NCI-H345 (cell line): ENCODE results near the gene SERPINB3.
"Not testable (repeated sequence)": the region's sequence is repeated elsewhere in the genome, so short reads cannot be mapped to it uniquely, and the experiment has no call there.

ENCODE experiments used
- DNase-seq: peaks from one replicate; lab custom pipeline; 2025; lab: John Stamatoyannopoulos, UW

Gene SERPINB3

GRCh38 chr18:63661750-63662149 lies at the start of gene SERPINB3:
Gene SERPINB3, minus strand, starts transcription at chr18:63661893. Its CDS starts 677 bp downstream, at chr18:63661216.
- not testable (repeated sequence) for DNase-seq

DNA sequence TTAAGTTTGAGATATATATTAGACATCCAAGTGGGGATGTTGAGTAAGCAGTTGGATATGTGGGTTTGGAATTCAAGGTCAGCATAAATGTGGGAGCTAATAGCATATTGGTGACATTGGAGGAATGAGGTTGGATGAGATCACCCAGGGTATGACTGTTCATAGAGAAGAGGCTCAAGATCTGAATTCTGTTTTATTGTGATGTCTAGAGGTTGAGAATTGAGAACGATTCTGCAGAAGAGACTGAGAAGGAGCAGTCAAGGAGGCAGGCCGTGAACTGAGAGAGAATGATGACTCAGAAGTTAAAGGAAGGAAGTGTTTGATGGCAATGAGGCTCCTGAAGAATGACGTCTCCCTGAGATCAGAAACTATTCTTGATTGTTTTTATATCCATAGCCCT lies 47.0 kb upstream of the SERPINB3 start:
- no peak for DNase-seq

DNA sequence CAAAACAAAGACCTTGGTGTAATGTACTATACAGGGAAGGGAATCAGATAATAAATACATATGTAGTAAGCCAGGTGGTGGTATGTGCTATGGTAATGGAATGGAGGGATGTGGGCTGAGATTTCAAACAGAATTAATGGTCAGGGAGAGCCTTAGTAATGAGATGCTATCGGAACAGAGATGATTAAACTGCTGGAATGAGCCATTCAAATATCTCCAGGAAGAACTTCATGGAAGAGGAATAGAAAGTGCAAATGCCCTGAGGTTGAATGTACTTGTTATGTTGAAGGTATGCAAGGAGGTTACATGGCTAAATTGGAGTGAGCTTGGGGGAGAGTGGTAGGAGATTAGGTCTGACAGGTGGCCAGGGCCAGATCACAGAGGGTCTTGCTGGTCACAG lies 46.1 kb upstream of the SERPINB3 start:
- DNase-seq: no peak

DNA sequence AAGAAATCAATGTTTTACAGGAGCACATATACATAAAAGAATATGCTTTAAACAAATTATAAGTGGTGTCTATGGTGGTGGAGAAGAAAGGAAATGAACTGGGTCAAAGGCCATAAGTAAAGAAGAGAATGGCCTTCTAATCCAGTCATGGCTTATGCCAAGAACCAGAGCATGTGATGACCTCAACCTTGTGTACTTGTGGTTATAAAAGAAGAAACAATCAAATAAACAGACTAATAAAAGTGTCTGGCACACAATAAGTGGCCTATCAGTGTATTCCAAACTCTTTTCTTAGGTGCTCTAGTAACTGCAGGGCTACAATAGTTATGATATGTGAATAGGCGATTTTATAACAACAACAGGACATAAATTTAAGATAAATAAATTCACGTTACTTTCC lies 43.7 kb upstream of the SERPINB3 start:
- no peak for DNase-seq

GRCh38 chr18:63702660-63703059 lies 41.0 kb upstream of the SERPINB3 start, which contains the start of gene SERPINB11:
Gene SERPINB11, plus strand, starts transcription at chr18:63702960. Its CDS starts 7,234 bp downstream, at chr18:63710194.
- no peak for DNase-seq

- no peak for DNase-seq
Observed at GRCh38 chr18:63701952-63702351, 40.3 kb upstream of the SERPINB3 start.

DNA sequence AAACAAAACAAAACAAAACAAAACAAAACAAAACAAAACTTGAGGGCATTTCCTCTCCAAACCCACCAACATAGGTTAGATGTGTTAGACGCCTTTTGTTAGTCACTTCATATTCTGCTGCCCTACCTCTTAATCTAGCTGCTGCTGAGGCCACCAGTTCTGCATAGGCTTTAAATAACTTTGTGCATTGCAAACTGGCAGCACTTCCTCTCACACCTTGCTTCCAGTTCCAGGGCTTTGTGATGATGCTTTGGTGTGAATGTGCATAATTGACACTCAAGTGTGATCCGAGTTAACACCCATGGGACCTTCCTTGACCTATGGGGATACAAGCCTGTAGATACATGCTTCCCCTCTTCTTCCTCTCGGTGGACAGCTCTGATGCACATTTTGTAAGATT lies 38.8 kb upstream of the SERPINB3 start:
- no peak for DNase-seq

- no peak for DNase-seq
Observed at GRCh38 chr18:63697097-63697660, 35.5 kb upstream of the SERPINB3 start.

GRCh38 chr18:63689064-63689463 lies 27.4 kb upstream of the SERPINB3 start:
- no peak for DNase-seq

DNA sequence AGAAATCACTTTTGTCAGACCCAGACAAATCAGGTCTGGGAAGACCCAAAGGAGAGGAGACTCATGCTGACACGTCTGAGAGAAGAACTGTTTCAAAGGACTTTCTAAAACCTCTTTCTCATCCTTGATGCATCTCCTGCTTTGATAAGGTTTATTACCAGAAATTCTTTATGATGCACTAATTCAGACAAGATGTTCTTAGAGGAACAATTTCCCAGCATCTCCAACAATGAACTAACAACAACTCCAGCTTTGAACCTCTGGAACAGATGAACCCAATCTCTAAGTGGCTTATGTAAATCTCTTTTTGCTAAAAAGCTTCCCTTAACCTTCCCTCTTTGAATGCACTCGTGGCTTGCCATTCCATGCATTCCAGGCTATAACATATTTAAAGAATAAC lies 25.2 kb upstream of the SERPINB3 start:
- no peak for DNase-seq

- DNase-seq: no peak
Observed at GRCh38 chr18:63684718-63685117, 23.0 kb upstream of the SERPINB3 start.

GRCh38 chr18:63683890-63684289 lies 22.2 kb upstream of the SERPINB3 start:
- DNase-seq: no peak

GRCh38 chr18:63683152-63683551 lies 21.5 kb upstream of the SERPINB3 start:
- no peak for DNase-seq

DNA sequence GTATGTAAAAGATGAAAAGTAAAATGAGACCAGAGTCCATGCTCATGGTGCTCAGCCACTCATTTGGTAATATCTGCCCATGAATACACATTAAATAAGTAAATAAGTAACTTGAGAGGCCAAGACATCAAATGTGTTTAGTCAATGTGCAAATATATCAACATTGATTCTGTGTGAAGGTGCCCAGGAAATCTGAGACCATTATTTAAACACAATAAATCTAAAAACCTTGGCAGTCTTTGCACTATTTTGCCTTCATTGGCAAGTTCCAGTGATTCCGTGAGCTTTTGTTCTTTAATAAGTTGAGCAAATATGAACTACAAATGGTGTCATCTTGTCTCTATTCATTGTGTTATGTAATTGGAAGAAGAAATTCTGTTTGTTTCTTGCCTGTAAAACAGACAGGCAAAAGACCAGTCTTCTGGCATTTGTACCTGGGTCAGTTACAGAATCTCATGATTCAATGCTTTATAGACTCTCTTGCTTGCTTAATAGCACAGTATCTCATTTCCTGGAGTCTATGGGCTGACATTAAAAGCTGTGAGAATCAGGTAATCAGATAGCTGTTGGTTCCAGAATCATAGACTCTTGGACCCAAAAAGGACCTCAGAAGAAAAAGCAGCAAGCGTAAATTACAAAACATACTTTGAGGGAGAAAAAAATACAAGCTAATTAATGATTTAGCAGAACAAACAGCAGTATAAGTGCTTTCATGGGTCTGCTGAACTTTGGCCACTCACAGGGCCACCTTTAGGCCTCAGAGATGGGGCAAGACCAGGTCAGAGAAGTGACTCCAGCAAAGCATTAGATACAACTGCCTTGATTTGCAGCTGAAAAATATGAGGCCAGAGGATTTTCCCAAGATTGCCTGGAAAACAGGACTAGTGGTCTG lies 20.0 kb upstream of the SERPINB3 start:
- peak; percentile 4 for DNase-seq

GRCh38 chr18:63679820-63680606 lies 18.3 kb upstream of the SERPINB3 start:
- DNase-seq: no peak

DNA sequence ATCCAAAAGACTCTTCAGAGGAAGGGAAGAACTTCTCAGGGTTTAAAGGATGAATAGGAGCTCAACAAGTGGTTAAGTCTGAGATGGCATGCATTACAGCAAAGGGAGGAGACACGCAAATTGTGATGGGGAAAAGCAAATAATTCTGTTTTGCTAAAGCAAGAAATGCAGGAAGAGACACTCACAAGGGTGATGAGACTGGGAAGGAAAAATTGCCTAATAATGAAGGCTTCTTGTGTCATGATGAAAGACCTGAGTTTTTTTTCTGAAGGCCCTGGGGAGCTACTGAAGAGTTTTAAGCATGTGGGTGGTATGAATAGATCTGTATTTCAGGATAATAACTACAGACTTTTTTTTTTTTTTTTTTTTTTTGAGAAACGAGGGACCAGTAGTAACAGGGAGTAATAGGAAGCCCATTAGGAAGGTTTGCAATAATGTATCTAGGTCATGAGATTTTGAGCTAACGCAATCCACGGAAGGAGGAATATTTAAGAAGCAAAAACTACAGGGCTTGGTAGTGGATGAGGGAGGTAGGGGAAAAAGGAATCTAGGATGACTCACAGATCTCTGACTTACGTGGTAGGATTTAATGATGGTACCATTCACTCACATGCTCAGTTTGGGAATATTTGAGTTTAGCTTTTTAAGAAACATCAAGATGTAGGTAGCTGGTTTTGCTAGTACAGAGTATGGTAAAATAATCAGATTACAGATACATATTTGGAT lies 16.0 kb upstream of the SERPINB3 start:
- DNase-seq: no peak

DNA sequence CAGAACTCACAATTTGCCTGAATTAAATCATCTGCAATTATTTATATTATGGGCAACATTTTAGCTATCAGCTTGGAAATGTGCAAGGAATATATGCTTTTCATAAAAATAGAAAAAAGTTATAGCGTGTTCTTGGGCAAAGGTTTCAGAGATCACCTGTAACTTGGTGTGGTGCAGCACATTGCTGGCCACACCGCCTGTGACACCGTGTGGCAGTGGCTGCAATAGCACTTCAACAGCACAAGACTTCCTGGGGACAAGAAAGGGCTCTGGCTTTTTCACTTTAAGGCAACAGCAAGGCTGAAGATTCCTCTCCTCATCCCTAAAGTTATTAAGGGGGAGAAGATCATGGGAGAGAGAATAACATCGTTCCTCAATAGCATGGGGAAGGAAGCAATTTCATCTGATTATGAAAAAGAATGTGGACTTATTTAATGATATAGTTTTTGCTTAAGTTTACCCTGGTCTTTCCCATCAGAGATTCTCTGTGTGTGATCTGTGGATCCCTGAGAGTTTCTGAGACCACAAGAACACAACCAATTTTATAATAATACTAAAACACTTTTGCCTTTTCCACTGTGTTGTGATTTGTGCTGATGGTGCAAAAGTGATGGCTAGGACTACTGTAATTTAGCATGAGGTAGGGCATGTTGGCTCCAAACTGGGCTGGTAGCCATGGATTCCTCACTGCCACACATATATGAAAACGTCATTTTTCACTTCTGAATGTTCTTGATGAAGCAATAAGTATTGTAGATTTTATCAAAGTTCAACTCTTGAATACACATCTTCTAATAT lies 15.0 kb upstream of the SERPINB3 start:
- peak; percentile 18 for DNase-seq

DNA sequence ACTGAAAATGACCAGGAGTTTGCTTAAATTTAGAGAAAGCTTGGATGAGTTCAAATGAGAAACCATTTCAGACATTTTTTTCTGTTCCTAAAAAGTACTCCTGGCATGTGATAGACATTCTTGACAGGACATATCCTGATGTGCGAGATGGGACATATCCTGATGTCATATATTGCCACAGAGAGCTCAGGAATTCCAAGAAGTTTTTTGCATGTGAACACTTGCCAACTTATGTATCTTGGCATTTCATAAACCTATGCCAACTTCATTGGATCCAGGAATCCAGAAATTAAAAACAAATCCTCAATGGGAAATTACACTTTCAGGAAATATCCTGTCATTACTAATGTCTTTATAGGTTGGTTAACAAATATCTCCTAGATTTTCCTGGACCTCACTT lies 2.9 kb upstream of the SERPINB3 start:
- DNase-seq: no peak

DNA sequence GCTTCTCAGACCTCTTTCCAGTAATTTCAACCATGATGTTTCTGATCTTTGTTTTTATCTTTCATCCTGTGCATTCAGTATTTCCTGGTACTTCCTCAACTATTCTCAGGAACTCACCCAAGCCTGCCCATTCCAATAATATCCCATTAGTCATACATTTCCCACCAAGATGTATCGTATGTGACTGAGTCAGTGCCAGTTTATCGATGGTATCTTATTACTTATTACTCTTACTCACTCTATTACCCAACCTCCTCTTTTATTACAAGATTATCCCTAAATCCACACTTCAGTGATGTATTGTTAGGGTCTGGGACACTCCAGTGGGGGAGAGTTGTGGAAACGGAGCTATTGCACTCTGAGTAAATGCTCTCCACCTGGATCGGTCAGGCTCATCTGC lies 2.8 kb downstream of the SERPINB3 start:
- not testable (repeated sequence) for DNase-seq

DNA sequence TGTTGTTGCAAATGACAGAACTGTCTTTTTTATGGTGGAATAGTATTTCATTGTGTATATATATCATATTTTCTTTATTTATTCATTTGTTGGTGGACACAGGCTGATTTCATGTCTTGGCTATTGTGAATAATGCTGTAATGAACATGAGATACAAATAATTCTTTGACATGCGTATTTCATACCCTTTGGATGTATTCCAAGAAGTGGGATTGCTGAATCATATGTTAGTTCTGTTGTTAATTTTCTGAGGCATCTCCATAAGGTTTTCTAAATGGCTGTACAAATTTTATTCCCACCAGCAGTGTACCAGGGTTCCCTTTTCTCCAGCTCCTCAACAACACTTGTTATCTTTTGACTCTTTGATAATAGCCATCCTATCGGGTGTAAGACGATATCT lies 11.4 kb downstream of the SERPINB3 start:
- DNase-seq: not testable (repeated sequence)

GRCh38 chr18:63648241-63648640 lies 13.5 kb downstream of the SERPINB3 start:
- DNase-seq: no peak
